Erythroblast (primary cell): ENCODE results near the gene PCMTD2.

Experiments used
- DNase-seq, 2 experiments: peaks; one replicate each; lab custom pipeline; 2025; lab: John Stamatoyannopoulos, UW
- GATA1 ChIP-seq: IDR thresholded peaks from 2 replicates; pipeline ENCODE4 v1.6.1; 2011; ENCODE audit warnings: low read depth, mild to moderate bottlenecking, control low read depth, low read length, moderate library complexity
- POLR2A ChIP-seq: IDR thresholded peaks from 2 replicates; pipeline ENCODE4 v1.6.1; 2011; ENCODE audit warnings: mild to moderate bottlenecking, low read length

PCMTD2 gene

GRCh38 chr20:64255361-64256281 is at the start of gene PCMTD2:
TSS of gene PCMTD2 (plus strand) at chr20:64255748. CDS start at chr20:64259966, 4,218 bp downstream.
- peak; percentile 45 for TF ChIP-seq POLR2A
- no peak for TF ChIP-seq GATA1
- DNase-seq = peak; percentile 93 to 96

- no peak for DNase-seq
- no peak for TF ChIP-seq POLR2A
- no peak for TF ChIP-seq GATA1
Measured at GRCh38 chr20:64206614-64207013, 48.9 kb upstream of the PCMTD2 start.

GRCh38 chr20:64207641-64208590 is 47.6 kb upstream of the PCMTD2 start:
- TF ChIP-seq GATA1 (no peak), POLR2A (no peak)
- no peak for DNase-seq

- no peak for TF ChIP-seq POLR2A
- TF ChIP-seq GATA1 = no peak
Measured at GRCh38 chr20:64209148-64209547, 46.4 kb upstream of the PCMTD2 start.

GRCh38 chr20:64210656-64211369 is 44.7 kb upstream of the PCMTD2 start:
- no peak for TF ChIP-seq GATA1
- no peak for TF ChIP-seq POLR2A

More at GRCh38 chr20:64209148-64209547, 46.4 kb upstream of the PCMTD2 start:
- no peak for DNase-seq

GRCh38 chr20:64211874-64212658 is 43.5 kb upstream of the PCMTD2 start:
- DNase-seq = no peak
- TF ChIP-seq POLR2A (no peak), GATA1 (no peak)

More at GRCh38 chr20:64210656-64211369, 44.7 kb upstream of the PCMTD2 start:
- DNase-seq = no peak

- TF ChIP-seq GATA1 (no peak), POLR2A (no peak)
- DNase-seq = no peak
Measured at GRCh38 chr20:64212755-64213154, 42.8 kb upstream of the PCMTD2 start.

- no peak for TF ChIP-seq GATA1
- no peak for TF ChIP-seq POLR2A
- no peak for DNase-seq
Measured at GRCh38 chr20:64214113-64214512, 41.4 kb upstream of the PCMTD2 start.

- no peak for DNase-seq
- no peak for TF ChIP-seq POLR2A
Measured at GRCh38 chr20:64214952-64215351, 40.6 kb upstream of the PCMTD2 start.

- TF ChIP-seq GATA1 (no peak), POLR2A (no peak)
- DNase-seq = no peak
Measured at GRCh38 chr20:64216036-64216435, 39.5 kb upstream of the PCMTD2 start.

- TF ChIP-seq GATA1 (no peak), POLR2A (no peak)
- DNase-seq = no peak
Measured at GRCh38 chr20:64216910-64217309, 38.6 kb upstream of the PCMTD2 start.

GRCh38 chr20:64217539-64218221 is 37.9 kb upstream of the PCMTD2 start:
- TF ChIP-seq GATA1 = no peak
- TF ChIP-seq POLR2A = no peak
- peak; percentile 48 to 59 for DNase-seq

- no peak for DNase-seq
- TF ChIP-seq GATA1 (no peak), POLR2A (no peak)
Measured at GRCh38 chr20:64219202-64219601, 36.3 kb upstream of the PCMTD2 start.
